PC-3 (cell line): Measurements from ENCODE around the gene FRAT1.

Experiments
- CTCF ChIP-seq: fragments of 300-600 bp; sonication (generic); conservative IDR thresholded peaks from 2 replicates; pipeline ENCODE4 v1.5.1; 2017; ENCODE audit warnings: antibody characterized with exemption, low read depth, mild to moderate bottlenecking, low read length
- EZH2 ChIP-seq: fragments of 300-600 bp; sonication (generic); IDR thresholded peaks from one replicate; pipeline ENCODE4 v1.6.1; 2017; ENCODE audit warnings: antibody characterized with exemption, mild to moderate bottlenecking, low read length; ENCODE audit not compliant: unreplicated experiment
- EZH2phosphoT487 ChIP-seq: fragments of 300-600 bp; sonication (generic); IDR thresholded peaks from 2 replicates; pipeline ENCODE4 v1.6.1; 2018; ENCODE audit warnings: mild to moderate bottlenecking, antibody characterized with exemption, low read length, borderline replicate concordance

- no peak for TF ChIP-seq EZH2
- TF ChIP-seq CTCF: no peak
- TF ChIP-seq EZH2phosphoT487: no peak
These were observed 1.5 kb downstream of the FRAT1 start for GRCh38 chr10:97320480-97321031.
